HepG2 (cell line): ENCODE results near the gene SIVA1. TPM values are rescaled to one million over a fixed set of nuclear protein-coding genes. Genes with fewer than 3 reads are reported as not detected.

ENCODE experiments used
- ATAC-seq: fragments of 200-7000 bp; cut with Tn5 transposase; 3 replicates; pipeline ENCODE4 v1.9.1; 2020; ENCODE audit warnings: mild to moderate bottlenecking, moderate library complexity
- BruUV-seq: library from RNA; stranded (reverse); fragments of 400-500 nt; replicated peaks from 2 replicates; lab custom pipeline; 2021; lab: Mats Ljungman, UMichigan
- CTCF ChIA-PET: fragments of 300-600 bp; formaldehyde crosslinking; extraction: SDS; loops from one replicate; lab custom pipeline; 2021; ENCODE audit warnings: low total read pairs, inconsistent platforms, low intra/inter-chr PET ratio; lab: Yijun Ruan, JAX
- POLR2A ChIA-PET: fragments of 350-600 bp; sonication (Branson Sonifier 250); formaldehyde crosslinking; loops from one replicate; lab custom pipeline; 2020; ENCODE audit warnings: antibody characterized with exemption, inconsistent platforms; lab: Yijun Ruan, JAX
- DNase-seq: peaks from one replicate; pipeline ENCODE4 v3.0.0-alpha.2; 2015; ENCODE audit warnings: low spot score
- FAIRE-seq: peaks from 3 replicates; lab custom pipeline; 2011; peaks lifted over from hg19 to GRCh38; lab: Jason Lieb, UNC
- H2AFZ ChIP-seq: one replicate; pipeline ENCODE4 v1.6.1; 2011; ENCODE audit warnings: low read length, inconsistent platforms
- H3K27ac ChIP-seq: fragments of 300-600 bp; 3 replicates; pipeline ENCODE4 v1.8.0; 2011; ENCODE audit warnings: mixed run types, mild to moderate bottlenecking, mixed read lengths, low read length, inconsistent platforms; ENCODE audit not compliant: insufficient read depth; ENCODE audit errors: extremely low read length
- H3K27me3 ChIP-seq, 2 experiments: fragments of 200-600 bp in 1 of 2; 2 replicates in 1 of 2; 3 replicates in 1 of 2; pipeline versions ENCODE4 v1.6.0 to v1.8.0; 2011; ENCODE audit warnings: low read length in 2 of 2, mild to moderate bottlenecking in 2 of 2, moderate library complexity in 2 of 2, inconsistent platforms in 1 of 2; ENCODE audit not compliant: insufficient read depth in 2 of 2, control insufficient read depth in 1 of 2
- H3K36me3 ChIP-seq, 2 experiments: fragments of 200-600 bp in 1 of 2; replicated peaks in 1 of 2; 2 replicates in 1 of 2; 3 replicates in 1 of 2; pipeline versions ENCODE4 v1.5.1 to v1.8.0; 2011; ENCODE audit warnings: low read length in 2 of 2, inconsistent platforms in 1 of 2; ENCODE audit not compliant: insufficient read depth in 2 of 2, control insufficient read depth in 1 of 2
- H3K4me1 ChIP-seq: 2 replicates; pipeline ENCODE4 v1.5.1; 2012; ENCODE audit warnings: low read length, inconsistent platforms; ENCODE audit not compliant: insufficient read depth
- H3K4me2 ChIP-seq: 2 replicates; pipeline ENCODE4 v1.6.0; 2011; ENCODE audit warnings: low read depth, low read length, inconsistent platforms
- H3K4me3 ChIP-seq, 3 experiments: fragments of 200-600 bp in 1 of 3; sonication (generic), shearing (Covaris generic) in 1 of 3; replicated peaks in 1 of 3; 2 replicates each; pipeline ENCODE4 v1.5.1; 2011 to 2016; ENCODE audit warnings: low read length in 3 of 3, inconsistent platforms in 2 of 3, low read depth in 2 of 3, mild to moderate bottlenecking in 2 of 3, control low read depth in 1 of 3, mixed read lengths in 1 of 3; ENCODE audit not compliant: insufficient read depth in 1 of 3
- H3K79me2 ChIP-seq: one replicate; pipeline ENCODE4 v1.6.1; 2011; ENCODE audit warnings: low read length, inconsistent platforms; ENCODE audit not compliant: insufficient read depth
- H3K9ac ChIP-seq: 2 replicates; pipeline ENCODE4 v1.6.0; 2011; ENCODE audit warnings: mild to moderate bottlenecking, low read depth, low read length, inconsistent platforms; ENCODE audit not compliant: insufficient read depth
- H3K9me3 ChIP-seq: 2 replicates; pipeline ENCODE4 v1.5.1; 2012; ENCODE audit warnings: mild to moderate bottlenecking, low read length
- H4K20me1 ChIP-seq: 2 replicates; pipeline ENCODE4 v1.6.0; 2011; ENCODE audit warnings: inconsistent platforms, mild to moderate bottlenecking, low read length, moderate library complexity; ENCODE audit not compliant: insufficient read depth
- AGO1 ChIP-seq: fragments of 200-400 bp; formaldehyde crosslinking; IDR thresholded peaks from 2 replicates; pipeline ENCODE4 v1.6.1; 2017; ENCODE audit warnings: mild to moderate bottlenecking, low read depth, low read length, moderate library complexity; ENCODE audit not compliant: poor library complexity, severe bottlenecking
- AGO2 ChIP-seq: fragments of 200-400 bp; formaldehyde crosslinking; optimal IDR thresholded peaks from 2 replicates; pipeline ENCODE3; 2017; ENCODE audit warnings: mild to moderate bottlenecking, low read depth, low read length, moderate library complexity
- DNMT1 ChIP-seq: sonication (generic); formaldehyde crosslinking; IDR thresholded peaks from 2 replicates; pipeline ENCODE4 v1.5.1; 2020; ENCODE audit warnings: mild to moderate bottlenecking, missing genetic modification reagents
- FOXA1 ChIP-seq, 2 experiments: fragments of 450-650 bp in 1 of 2; sonication (generic) in 1 of 2; formaldehyde crosslinking in 1 of 2; IDR thresholded peaks; 2 replicates each; pipeline versions ENCODE4 v1.4.0 to v1.6.1; 2016 to 2020; ENCODE audit warnings: missing genetic modification reagents in 1 of 2
- GTF2F1 ChIP-seq: fragments of 150-350 bp; IDR thresholded peaks from 2 replicates; pipeline ENCODE4 v1.6.1; 2014; ENCODE audit warnings: low read length
- HOXA3 ChIP-seq: sonication (generic); formaldehyde crosslinking; IDR thresholded peaks from 2 replicates; pipeline ENCODE4 v1.5.0; 2020; ENCODE audit warnings: missing genetic modification reagents
- MED8 ChIP-seq: sonication (generic); formaldehyde crosslinking; IDR thresholded peaks from 2 replicates; pipeline ENCODE4 v1.8.1; 2023; ENCODE audit warnings: mild to moderate bottlenecking, missing genetic modification reagents; ENCODE audit not compliant: insufficient replicate concordance
- PAF1 ChIP-seq: IDR thresholded peaks from 2 replicates; pipeline ENCODE4 v1.6.1; 2016; ENCODE audit warnings: missing genetic modification reagents, missing compliant biosample characterization
- POLR2A ChIP-seq, 2 experiments: IDR thresholded peaks; 2 replicates each; pipeline ENCODE4 v1.6.1; 2011; ENCODE audit warnings: low read depth in 2 of 2, low read length in 2 of 2, mild to moderate bottlenecking in 1 of 2, moderate library complexity in 1 of 2; ENCODE audit not compliant: insufficient read depth in 1 of 2
- RBFOX2 ChIP-seq: fragments of 200-400 bp; formaldehyde crosslinking; IDR thresholded peaks from 2 replicates; pipeline ENCODE4 v1.6.1; 2017; ENCODE audit warnings: low read depth, mild to moderate bottlenecking, low read length
- RBM22 ChIP-seq: fragments of 200-400 bp; formaldehyde crosslinking; optimal IDR thresholded peaks from 2 replicates; pipeline ENCODE3; 2017; ENCODE audit warnings: mild to moderate bottlenecking, low read length, moderate library complexity
- SAFB2 ChIP-seq: sonication (generic); formaldehyde crosslinking; IDR thresholded peaks from 2 replicates; pipeline ENCODE4 v1.5.1; 2020; ENCODE audit warnings: missing genetic modification reagents, low read depth, mild to moderate bottlenecking, borderline replicate concordance
- SIN3A ChIP-seq: IDR thresholded peaks from 2 replicates; pipeline ENCODE4 v1.6.1; 2011; ENCODE audit warnings: low read depth, mild to moderate bottlenecking, control low read depth, low read length, borderline replicate concordance
- SP4 ChIP-seq: sonication (generic); formaldehyde crosslinking; IDR thresholded peaks from 2 replicates; pipeline ENCODE4 v1.8.1; 2023; ENCODE audit warnings: mild to moderate bottlenecking, missing genetic modification reagents
- TMF1 ChIP-seq: sonication (generic); formaldehyde crosslinking; IDR thresholded peaks from 2 replicates; pipeline ENCODE4 v1.8.1; 2022; ENCODE audit warnings: low read depth, missing genetic modification reagents
- ZNF629 ChIP-seq: sonication (generic); formaldehyde crosslinking; conservative IDR thresholded peaks from 2 replicates; pipeline ENCODE4 v1.5.0; 2020; ENCODE audit warnings: missing genetic modification reagents
- ZSCAN21 ChIP-seq: sonication (generic); formaldehyde crosslinking; IDR thresholded peaks from 2 replicates; pipeline ENCODE4 v1.8.0; 2022; ENCODE audit warnings: mild to moderate bottlenecking, missing genetic modification reagents, moderate library complexity, borderline replicate concordance
- WGBS: methylation state at CpG from one replicate; pipeline ENCODE4 v1.1.6; 2017; ENCODE audit warnings: low lambda C conversion rate; 5-methylcytosine and 5-hydroxymethylcytosine counted together
- in situ Hi-C: cut with HindIII; loops from 2 replicates; pipeline ENCODE4 v1.10.0; 2017; ENCODE audit warnings: low pct_unique_long_range_greater_than_20kb; ENCODE audit not compliant: extremely low pct_ligation_motif_present
- intact Hi-C: fragments of 100-400 bp; cut with micrococcal nuclease; formaldehyde crosslinking; loops from one replicate; pipeline ENCODE4 v1.10.0; 2022; ENCODE audit not compliant: unreplicated experiment
- polyA plus RNA-seq, 8 experiments: library from polyadenylated mRNA; depleted of rRNA in 3 of 8; stranded (reverse) in 7 of 8; unstranded in 1 of 8; fragments of >200 nt; fragmentation: Illumina TruSeq in 4 of 8; extraction: Trizol in 4 of 8; gene quantifications; 2 replicates each; pipeline versions ENCODE4 v1.2.1 to v1.2.3, GENCODE V29; 2011 to 2016; ENCODE audit warnings: low read depth in 4 of 8, missing spikeins in 1 of 8, mixed read lengths in 1 of 8; ENCODE audit not compliant: insufficient read depth in 1 of 8
- total RNA-seq, 5 experiments: library from RNA; depleted of rRNA; stranded (reverse); fragments of >200 nt; fragmentation: Illumina TruSeq; extraction: Trizol; gene quantifications; 2 replicates each; pipeline ENCODE4 v1.2.3, GENCODE V29; 2016; ENCODE audit warnings: low read depth in 1 of 5
- TF ChIP-seq, protein P1 (sequence below): fragments of 450-650 bp; IDR thresholded peaks from 2 replicates; pipeline ENCODE4 v1.6.1; 2016

SIVA1 gene
- total and polyA plus RNA-seq, 2 of the 13 experiments (the other 11 are each of a cell fraction or from before 2014, with no cell fraction given) = 123 to 186 TPM

GRCh38 chr14:104756477-104757237 lies 3.7 kb downstream of the SIVA1 start:
- BruUV-seq = no TSS peak
- POLR2A ChIA-PET = interaction anchor here (0.6 to 2.2 kb wide), 3 partner anchors 10 to 14 kb away, joined by 4 to 13 read pairs (median 5); no protein-coding TSS in a partner anchor
- no peak overlapping the region for H2AFZ ChIP-seq
- no peaks in the 10 kb centered on the region for H3K27me3 ChIP-seq
- DNase-seq (no peak), ATAC-seq (no peak)
- H3K9me3 ChIP-seq = no peaks in the 10 kb centered on the region
- peaks cover 57% of the 10 kb centered on the region for H3K79me2 ChIP-seq
- H3K27ac ChIP-seq = no peak overlapping the region
- H4K20me1 ChIP-seq = peaks cover 50% of the 10 kb centered on the region
- WGBS = 81% methylated on average over 9 of the region's 27 CpGs
- H3K4me3 ChIP-seq = no peak overlapping the region
- peaks cover 15 to 52% of the 10 kb centered on the region in 2 experiments for H3K36me3 ChIP-seq
- H3K4me1 ChIP-seq = peaks cover 50% of the 10 kb centered on the region
- TF ChIP-seq AGO2 (peak; percentile 97), GTF2F1 (no peak), MED8 (CRISPR knock-in tag) (no peak), ZNF629 (CRISPR knock-in tag) (no peak), RBFOX2 (peak; percentile 79), SP4 (CRISPR knock-in tag) (peak; percentile 36; the same call in 1 of the 2 replicates), PAF1 (CRISPR knock-in tag) (peak; percentile 78; the same call in 1 of the 2 replicates), FOXA1 (IDR thresholded peaks at IDR 0.05) (no peak), FOXA1 (CRISPR knock-in tag; IDR thresholded peaks at IDR 0.05) (no peak), TMF1 (CRISPR knock-in tag) (0 out of 2 replicates have a peak, but pooled peaks have one; percentile 43), ZSCAN21 (CRISPR knock-in tag) (peak; percentile 42; the same call in 1 of the 2 replicates), SIN3A (0 out of 2 replicates have a peak, but pooled peaks have one; percentile 28), HOXA3 (CRISPR knock-in tag) (0 out of 2 replicates have a peak, but pooled peaks have one; percentile 9), RBM22 (peak; percentile 80), SAFB2 (CRISPR knock-in tag) (0 out of 2 replicates have a peak, but pooled peaks have one; percentile 28), AGO1 (peak; percentile 87), DNMT1 (CRISPR knock-in tag) (0 out of 2 replicates have a peak, but pooled peaks have one; percentile 20), POLR2A (IDR thresholded peaks at IDR 0.05; ENCODE audit: insufficient read depth in 1 of 2, low read depth in 2 of 2, low read length in 2 of 2) (peak in 1 of 2 experiments; percentile 52; a peak in 2 of 4 replicates)
- TF ChIP-seq, protein P1, sequence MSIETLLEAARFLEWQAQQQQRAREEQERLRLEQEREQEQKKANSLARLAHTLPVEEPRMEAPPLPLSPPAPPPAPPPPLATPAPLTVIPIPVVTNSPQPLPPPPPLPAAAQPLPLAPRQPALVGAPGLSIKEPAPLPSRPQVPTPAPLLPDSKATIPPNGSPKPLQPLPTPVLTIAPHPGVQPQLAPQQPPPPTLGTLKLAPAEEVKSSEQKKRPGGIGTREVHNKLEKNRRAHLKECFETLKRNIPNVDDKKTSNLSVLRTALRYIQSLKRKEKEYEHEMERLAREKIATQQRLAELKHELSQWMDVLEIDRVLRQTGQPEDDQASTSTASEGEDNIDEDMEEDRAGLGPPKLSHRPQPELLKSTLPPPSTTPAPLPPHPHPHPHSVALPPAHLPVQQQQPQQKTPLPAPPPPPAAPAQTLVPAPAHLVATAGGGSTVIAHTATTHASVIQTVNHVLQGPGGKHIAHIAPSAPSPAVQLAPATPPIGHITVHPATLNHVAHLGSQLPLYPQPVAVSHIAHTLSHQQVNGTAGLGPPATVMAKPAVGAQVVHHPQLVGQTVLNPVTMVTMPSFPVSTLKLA = peak; percentile 49; the same call in 1 of the 2 replicates
- TF ChIP-seq, all 625 proteins: peak for 14
- FAIRE-seq = no peak
- intact Hi-C loops = no loop called here
- Histone ChIP-seq H3K4me2 (no peak overlapping the region), H3K9ac (no peak overlapping the region)
- in situ Hi-C loops = no loop called here
- CTCF ChIA-PET = no interaction called here
